LHCN-M2 (cell line): ENCODE data around the gene AQP9. TPM values are rescaled to one million over a fixed set of nuclear protein-coding genes. Genes with fewer than 3 reads are reported as not detected.

ENCODE experiments used
- DNase-seq: peaks from one replicate; pipeline ENCODE4 v3.0.0-alpha.2; 2012; ENCODE audit warnings: low read depth
- total RNA-seq: library from RNA; depleted of rRNA; stranded (reverse); fragments of >200 nt; gene quantifications from 2 replicates; pipeline ENCODE4 v1.2.3, GENCODE V29; 2014; rRNA removed

AQP9 gene
- total RNA-seq, 1 experiment from 2014 or later = not detected

DNA sequence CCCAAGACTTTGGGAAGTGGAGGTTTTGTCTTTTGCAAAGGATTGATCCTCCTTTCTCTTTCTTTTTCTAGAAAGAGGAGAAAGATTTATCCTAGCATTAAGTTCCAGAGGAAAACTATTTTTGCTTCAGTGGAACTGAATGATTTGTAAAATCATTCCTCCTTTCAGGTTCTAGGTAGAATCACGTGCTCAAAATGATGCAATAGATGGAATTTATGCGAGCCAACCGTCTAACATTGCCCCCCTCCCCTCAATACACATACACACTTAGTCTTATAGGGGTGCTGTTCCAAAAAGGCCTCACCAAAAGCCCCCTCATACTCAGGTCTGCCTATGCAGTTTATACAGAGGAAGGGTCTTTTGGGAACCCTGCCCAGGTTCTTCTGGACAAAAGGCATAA, 85.3 kb downstream of the AQP9 start:
- DNase-seq = no peak

DNA sequence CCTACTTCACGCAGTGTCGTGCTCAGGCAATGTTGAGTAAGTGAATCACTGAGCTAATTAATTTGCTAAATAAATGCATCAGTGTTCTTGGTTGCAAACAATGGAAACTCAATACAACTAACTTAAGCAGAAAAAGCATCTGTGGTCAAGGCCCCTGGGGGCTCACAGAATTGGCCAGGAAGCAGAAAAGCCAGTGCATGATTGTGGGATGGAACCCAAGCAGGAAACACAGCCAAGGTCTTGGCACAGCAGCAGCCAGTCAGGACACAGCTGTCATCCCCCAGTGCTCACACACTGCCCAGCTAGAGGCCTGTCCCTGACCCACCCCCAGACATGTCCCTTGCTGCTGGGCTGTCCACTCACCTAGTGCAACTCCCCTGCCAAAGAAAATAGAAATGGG, 85.9 kb downstream of the AQP9 start:
- peak; percentile 81 for DNase-seq

DNA sequence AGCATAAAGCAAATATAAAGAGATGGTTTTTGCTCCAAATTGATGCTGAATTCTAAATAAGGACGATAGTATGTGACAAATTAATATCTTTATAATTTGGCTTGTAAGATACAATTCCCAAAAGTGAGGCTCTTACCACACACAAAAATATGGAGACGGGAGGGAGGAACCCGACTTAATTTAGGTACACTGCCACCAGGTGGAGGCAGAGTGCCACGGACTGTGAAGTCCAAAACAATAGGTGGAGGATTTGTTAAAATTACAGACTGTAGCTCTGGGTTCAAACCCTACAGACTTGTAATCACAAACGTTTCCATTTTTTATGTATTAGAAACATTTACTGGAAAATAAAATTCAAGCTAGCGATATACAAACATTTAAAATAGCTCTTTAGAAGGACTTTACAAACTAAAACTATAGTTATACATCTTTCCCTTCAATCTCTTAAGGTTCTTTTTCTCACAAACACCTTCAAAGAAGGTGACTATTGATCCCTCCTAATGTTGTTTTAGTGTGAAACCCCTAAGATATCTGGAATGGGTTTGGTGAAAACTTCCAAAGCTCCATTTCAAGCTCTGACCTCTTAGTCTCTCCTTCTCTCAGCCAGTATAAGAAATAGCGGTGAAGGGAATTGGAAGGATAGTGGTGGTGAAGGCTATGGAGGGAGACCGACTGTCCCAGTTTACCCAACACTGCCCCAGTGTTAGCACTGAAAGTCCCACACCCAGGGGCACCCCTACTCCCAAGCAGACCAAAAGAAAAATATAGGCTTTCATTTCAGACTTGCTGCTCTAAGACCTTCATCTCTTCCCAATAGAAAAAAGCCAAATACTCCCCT, 89.7 kb downstream of the AQP9 start:
- peak; percentile 77 for DNase-seq

DNA sequence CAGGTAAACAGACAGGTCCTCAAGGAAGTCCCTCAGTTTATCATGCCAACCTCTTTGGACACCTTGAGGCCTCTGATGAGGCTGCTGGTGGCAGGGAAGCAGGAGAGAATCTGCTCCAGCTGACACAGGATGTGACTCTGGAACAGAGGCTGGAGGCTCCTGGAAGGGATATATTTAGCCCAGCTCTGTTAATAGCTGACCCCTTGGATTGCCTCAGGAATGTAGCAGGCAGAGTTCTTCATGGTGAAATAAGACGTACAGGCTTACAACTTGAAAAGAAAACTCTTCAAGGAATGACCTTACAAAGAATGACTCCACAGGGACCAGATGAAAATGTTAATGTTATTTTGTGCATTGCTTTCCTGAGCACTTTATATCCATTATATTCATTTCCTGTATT, 90.5 kb downstream of the AQP9 start:
- peak; percentile 71 for DNase-seq

DNA sequence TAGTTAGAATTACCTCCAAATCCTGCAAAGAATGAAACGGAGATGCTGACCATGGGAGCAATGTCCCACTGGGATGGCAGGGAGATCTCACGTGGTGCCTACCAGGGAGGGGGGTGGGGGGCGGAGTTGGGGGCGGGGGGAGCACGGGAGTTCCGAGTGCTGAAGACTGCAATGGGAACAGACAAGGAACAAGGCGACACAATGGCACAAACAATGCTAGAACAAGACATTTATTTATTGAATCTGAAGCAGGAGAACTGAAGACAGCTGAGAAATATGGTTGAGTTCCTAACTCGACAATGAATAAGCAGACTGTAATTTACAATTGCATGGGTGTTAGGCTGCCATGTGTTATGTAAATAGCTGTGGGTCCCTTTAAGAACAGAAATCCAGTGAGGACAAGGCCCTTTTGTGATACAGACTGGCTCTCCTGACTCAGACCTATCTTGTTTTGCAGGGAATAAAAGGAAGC, 91.2 kb downstream of the AQP9 start:
- DNase-seq = peak; percentile 55

DNA sequence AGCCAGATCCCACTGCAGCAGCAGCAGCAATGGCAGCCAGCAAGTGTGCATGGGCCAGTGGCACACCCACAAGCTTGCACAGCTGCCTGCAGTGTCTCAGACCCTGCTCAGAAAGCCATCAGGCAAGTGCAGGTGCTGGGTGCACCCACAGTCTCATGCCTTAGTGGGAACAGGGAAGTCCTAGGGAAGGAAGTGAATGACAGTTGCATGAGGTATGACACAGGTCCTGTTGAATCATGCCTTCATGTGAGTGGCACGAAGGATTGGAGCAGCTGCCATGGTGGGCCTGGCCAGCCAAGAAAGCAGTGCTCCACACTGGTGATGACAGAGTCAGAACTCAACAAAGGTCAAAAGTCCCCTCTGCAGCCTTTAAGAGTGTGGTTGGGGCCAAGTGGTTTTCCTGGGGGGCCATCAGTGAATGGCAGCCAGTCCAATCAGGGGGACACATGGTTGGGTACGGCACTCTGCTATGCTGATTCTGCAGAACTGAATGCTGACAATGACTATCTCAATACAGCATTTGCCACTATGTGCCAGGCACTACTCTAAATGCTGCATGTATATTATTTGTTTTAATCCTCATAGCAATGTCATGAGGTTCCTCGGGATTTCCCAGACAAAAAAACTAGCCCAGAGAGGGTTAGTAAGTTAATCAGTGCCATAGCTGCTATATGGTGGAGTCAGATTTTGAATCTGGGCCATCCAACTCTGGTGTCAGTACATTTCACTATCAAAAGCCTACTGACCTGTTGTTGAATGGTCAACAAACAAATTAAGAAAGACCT, 94.3 kb downstream of the AQP9 start:
- DNase-seq = peak; percentile 82

DNA sequence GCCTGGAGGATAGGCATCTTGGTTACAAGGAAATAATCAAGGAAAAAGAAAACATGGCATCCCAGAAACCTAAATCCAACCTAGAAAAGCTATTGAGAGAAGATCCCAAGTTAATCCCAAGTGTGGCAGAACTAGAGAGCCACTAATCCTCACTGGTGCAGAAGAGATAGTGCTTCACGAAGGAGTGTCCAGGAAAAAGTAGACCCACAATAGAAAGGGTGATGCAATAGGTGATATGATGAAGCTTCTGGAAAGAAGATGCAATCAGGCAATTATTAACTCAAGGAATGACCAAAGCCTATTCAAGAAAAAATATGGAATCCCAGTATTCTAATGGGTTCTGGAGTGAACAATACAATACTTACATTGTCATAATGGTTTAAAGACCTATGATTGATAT, 95.2 kb downstream of the AQP9 start:
- DNase-seq = no peak

Other genes with a start within 250 kb of the AQP9 start
- gene ALDH1A2, start 72.7 kb upstream of the AQP9 start, total RNA-seq = 0.46 and 0.77 TPM in 2 replicates